Fibroblast of villous mesenchyme (primary cell): ENCODE results near the gene GPHN. TPM values are rescaled to one million over a fixed set of nuclear protein-coding genes. Genes with fewer than 3 reads are reported as not detected.
A peak's percentile ranks its signal among the peaks of the same experiment; 100 is the strongest.

Experiments used
- DNase-seq: peaks from one replicate; pipeline ENCODE4 v3.0.0-alpha.2; 2010; ENCODE audit warnings: low read depth
- H3K4me3 ChIP-seq: 2 replicates; pipeline ENCODE4 v1.5.1; 2011; ENCODE audit warnings: low read depth, mild to moderate bottlenecking, low read length
- total RNA-seq: library from RNA; depleted of rRNA; stranded (reverse); fragments of >200 nt; gene quantifications from 2 replicates; pipeline ENCODE4 v1.2.3, GENCODE V29; 2012
- TF ChIP-seq, protein P1 (sequence below): IDR thresholded peaks from 2 replicates; pipeline ENCODE4 v1.5.1; 2012; ENCODE audit warnings: low read depth, mild to moderate bottlenecking, low read length; ENCODE audit not compliant: insufficient read depth

The GPHN gene
- total RNA-seq, 1 donor = 9.1 TPM

GRCh38 chr14:66920196-66920595 is 412.2 kb downstream of the GPHN start:
- TF ChIP-seq, protein P1, sequence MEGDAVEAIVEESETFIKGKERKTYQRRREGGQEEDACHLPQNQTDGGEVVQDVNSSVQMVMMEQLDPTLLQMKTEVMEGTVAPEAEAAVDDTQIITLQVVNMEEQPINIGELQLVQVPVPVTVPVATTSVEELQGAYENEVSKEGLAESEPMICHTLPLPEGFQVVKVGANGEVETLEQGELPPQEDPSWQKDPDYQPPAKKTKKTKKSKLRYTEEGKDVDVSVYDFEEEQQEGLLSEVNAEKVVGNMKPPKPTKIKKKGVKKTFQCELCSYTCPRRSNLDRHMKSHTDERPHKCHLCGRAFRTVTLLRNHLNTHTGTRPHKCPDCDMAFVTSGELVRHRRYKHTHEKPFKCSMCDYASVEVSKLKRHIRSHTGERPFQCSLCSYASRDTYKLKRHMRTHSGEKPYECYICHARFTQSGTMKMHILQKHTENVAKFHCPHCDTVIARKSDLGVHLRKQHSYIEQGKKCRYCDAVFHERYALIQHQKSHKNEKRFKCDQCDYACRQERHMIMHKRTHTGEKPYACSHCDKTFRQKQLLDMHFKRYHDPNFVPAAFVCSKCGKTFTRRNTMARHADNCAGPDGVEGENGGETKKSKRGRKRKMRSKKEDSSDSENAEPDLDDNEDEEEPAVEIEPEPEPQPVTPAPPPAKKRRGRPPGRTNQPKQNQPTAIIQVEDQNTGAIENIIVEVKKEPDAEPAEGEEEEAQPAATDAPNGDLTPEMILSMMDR = no peak
- H3K4me3 ChIP-seq = no peak overlapping the region
- peak; percentile 7 for DNase-seq

DNA sequence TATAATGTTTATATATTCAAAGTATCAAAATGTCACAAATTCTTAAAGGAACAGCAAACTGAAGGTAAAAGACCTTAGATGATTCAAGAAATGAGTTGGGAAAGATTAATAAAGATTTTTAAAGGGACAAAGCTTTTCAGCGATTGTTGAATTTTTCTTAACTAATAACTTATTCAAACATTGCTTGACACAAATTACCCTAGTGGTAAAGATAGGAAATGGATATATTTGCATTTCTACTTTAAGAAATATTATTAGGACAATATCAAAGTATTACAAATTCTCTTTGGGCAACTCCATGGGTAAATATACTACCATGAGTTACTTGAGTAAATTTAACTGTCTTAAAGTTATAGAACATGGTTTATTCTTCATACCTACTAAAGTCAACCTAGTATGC is 415.3 kb downstream of the GPHN start:
- no peak for DNase-seq
- H3K4me3 ChIP-seq = no peak overlapping the region
- TF ChIP-seq, protein P1 = no peak

GRCh38 chr14:66939409-66939808 is 431.5 kb downstream of the GPHN start:
- no peak overlapping the region for H3K4me3 ChIP-seq
- no peak for DNase-seq
- TF ChIP-seq, protein P1 = no peak

DNA sequence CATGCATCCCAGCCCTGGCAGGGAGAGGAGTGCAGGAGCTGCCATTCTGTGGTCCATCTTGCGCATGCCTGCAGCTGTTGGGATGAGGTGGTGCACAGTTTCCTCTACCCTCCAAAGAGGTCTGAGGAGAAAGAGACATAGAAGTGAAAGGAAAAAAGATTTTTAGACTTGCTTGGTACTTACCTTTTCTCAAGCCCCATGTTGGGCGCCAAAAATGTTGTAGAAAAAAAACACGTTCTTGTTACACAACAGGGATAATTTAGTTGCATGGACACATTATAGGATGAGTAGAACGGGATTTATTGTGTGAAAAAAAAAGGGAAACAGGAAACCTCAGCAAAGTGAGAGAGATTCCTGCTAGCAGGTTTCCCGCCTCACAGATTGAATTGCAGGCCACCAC is 436.9 kb downstream of the GPHN start:
- peak; percentile 50 for DNase-seq
- no peak overlapping the region for H3K4me3 ChIP-seq
- TF ChIP-seq, protein P1 = no peak

- TF ChIP-seq, protein P1 = no peak
- peak; percentile 15 for DNase-seq
- no peak overlapping the region for H3K4me3 ChIP-seq
These were observed 447.2 kb downstream of the GPHN start for GRCh38 chr14:66955159-66955558.

- H3K4me3 ChIP-seq = no peak overlapping the region
- DNase-seq = no peak
- TF ChIP-seq, protein P1 = no peak
These were observed 451.6 kb downstream of the GPHN start for GRCh38 chr14:66959437-66960050.

GRCh38 chr14:66965831-66966230 is 457.9 kb downstream of the GPHN start:
- DNase-seq = peak; percentile 32
- no peak overlapping the region for H3K4me3 ChIP-seq
- TF ChIP-seq, protein P1 = no peak
